C4-2B (cell line): ENCODE results near the gene TLDC2.

Source experiments
- CTCF ChIP-seq: fragments of 450-650 bp; conservative IDR thresholded peaks from 2 replicates; pipeline ENCODE4 v1.5.1; 2017; ENCODE audit warnings: mild to moderate bottlenecking
- ZFX ChIP-seq: fragments of 450-650 bp; IDR thresholded peaks from 2 replicates; pipeline ENCODE4 v1.6.1; 2017

- TF ChIP-seq CTCF (no peak), ZFX (no peak)
Measured at GRCh38 chr20:36856691-36857635, 19.0 kb upstream of the TLDC2 start.
